ENCODE results near the gene ZBTB45. TPM values are rescaled to one million over a fixed set of nuclear protein-coding genes. Genes with fewer than 3 reads are reported as not detected.

ZBTB45 gene
- total RNA-seq, 1 donor from 2014 or later: 2.2 TPM

DNA sequence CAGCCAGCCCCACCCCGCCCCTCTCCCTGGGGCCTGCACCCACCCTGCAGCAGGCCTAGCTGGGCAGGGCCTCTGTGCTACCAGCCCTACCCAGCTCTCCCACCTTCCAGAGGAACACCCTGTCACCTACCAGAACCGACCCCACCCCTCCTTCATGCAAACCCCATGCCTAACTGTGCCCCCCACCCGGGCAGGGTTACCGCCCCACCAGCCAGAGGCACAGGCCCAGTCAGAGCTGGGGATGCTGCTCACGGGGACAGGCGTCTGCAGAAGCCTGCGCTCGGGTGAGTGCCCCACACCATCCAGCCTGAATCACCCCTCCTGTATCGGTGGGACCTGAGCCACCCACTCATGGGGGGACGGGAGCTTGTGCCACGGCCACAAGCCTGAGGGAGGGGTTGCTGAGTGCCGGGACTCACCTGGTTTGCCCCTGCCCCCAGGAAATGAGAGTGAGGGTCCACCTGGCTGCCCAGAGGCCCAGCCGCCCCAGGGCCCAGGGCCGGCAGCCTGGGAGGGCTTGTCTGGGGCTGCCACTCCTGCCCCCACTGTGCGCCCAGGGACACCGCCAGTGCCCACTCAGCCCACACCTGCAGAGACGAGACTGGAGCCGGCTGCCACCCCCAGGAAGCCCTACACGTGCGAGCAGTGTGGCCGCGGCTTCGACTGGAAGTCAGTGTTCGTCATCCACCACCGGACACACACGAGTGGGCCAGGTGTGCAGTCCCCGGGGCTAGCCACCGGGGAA lies 39.7 kb downstream of the ZBTB45 start:
- Mint-ChIP-seq H3K27ac (no peak overlapping the region), H3K36me3 (peaks cover 8% of the 10 kb centered on the region), H3K4me3 (no peak overlapping the region), H3K27me3 (ENCODE audit: insufficient read depth, low read depth) (peaks cover 5% of the 10 kb centered on the region), H3K4me1 (peaks cover 10% of the 10 kb centered on the region), H3K9me3 (no peaks in the 10 kb centered on the region)
- no peaks in the 10 kb centered on the region for H3K36me3 ChIP-seq
- no peaks in the 10 kb centered on the region for H3K27me3 ChIP-seq
- H3K4me1 ChIP-seq: peaks cover 9% of the 10 kb centered on the region
- no peak overlapping the region for H3K9ac ChIP-seq
- H3K27ac ChIP-seq: no peak overlapping the region
- no peak for DNase-seq (ENCODE audit: low spot score)
- TF ChIP-seq EZH2 (IDR thresholded peaks at IDR 0.05): no peak
- TF ChIP-seq, protein P1, sequence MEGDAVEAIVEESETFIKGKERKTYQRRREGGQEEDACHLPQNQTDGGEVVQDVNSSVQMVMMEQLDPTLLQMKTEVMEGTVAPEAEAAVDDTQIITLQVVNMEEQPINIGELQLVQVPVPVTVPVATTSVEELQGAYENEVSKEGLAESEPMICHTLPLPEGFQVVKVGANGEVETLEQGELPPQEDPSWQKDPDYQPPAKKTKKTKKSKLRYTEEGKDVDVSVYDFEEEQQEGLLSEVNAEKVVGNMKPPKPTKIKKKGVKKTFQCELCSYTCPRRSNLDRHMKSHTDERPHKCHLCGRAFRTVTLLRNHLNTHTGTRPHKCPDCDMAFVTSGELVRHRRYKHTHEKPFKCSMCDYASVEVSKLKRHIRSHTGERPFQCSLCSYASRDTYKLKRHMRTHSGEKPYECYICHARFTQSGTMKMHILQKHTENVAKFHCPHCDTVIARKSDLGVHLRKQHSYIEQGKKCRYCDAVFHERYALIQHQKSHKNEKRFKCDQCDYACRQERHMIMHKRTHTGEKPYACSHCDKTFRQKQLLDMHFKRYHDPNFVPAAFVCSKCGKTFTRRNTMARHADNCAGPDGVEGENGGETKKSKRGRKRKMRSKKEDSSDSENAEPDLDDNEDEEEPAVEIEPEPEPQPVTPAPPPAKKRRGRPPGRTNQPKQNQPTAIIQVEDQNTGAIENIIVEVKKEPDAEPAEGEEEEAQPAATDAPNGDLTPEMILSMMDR (IDR thresholded peaks at IDR 0.05): no peak
- no peak for TF ChIP-seq EZH2phosphoT487 (IDR thresholded peaks at IDR 0.05)
- H3K9me3 ChIP-seq (ENCODE audit: low read depth): no peaks in the 10 kb centered on the region
- H3K4me2 ChIP-seq: no peak overlapping the region
- no peak overlapping the region for H3K4me3 ChIP-seq
- H3K79me2 ChIP-seq (ENCODE audit: low read depth): no peaks in the 10 kb centered on the region
- H2AFZ ChIP-seq (replicated peaks): no peak overlapping the region
- H3F3A ChIP-seq (ENCODE audit: low read depth): peaks cover 20% of the 10 kb centered on the region
- H4K20me1 ChIP-seq (ENCODE audit: low read depth): no peaks in the 10 kb centered on the region

DNA sequence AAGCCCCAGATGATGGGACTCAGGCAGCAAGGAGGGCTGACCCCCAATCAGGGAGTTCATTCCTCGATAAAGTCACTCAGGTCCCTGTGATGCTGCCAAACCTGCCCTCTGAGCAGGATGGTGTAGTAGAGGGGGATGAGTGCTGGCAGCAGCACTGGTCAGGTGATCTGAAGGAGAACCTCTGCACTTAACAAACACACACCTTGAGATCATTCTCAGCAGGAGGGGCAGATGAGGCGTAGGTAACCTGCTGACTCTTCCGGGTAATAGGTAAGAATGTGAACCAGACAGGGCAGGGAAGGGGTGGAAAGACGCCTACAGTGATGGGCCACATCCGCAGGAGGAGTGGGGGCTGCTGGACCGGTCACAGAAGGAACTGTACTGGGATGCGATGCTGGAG lies 40.3 kb downstream of the ZBTB45 start:
- peaks cover 7% of the 10 kb centered on the region for H3K27me3 Mint-ChIP-seq (ENCODE audit: insufficient read depth, low read depth)
- no peaks in the 10 kb centered on the region for H3K36me3 ChIP-seq
- no peaks in the 10 kb centered on the region for H3K9me3 ChIP-seq (ENCODE audit: low read depth)
- H3K4me3 Mint-ChIP-seq: peak overlapping the region; percentile 55
- H3K79me2 ChIP-seq (ENCODE audit: low read depth): no peaks in the 10 kb centered on the region
- H4K20me1 ChIP-seq (ENCODE audit: low read depth): no peaks in the 10 kb centered on the region
- TF ChIP-seq, protein P1 (IDR thresholded peaks at IDR 0.05): no peak
- TF ChIP-seq EZH2phosphoT487 (IDR thresholded peaks at IDR 0.05): no peak
- no peak for TF ChIP-seq EZH2 (IDR thresholded peaks at IDR 0.05)
- DNase-seq (ENCODE audit: low spot score): no peak
- H3K36me3 Mint-ChIP-seq: peaks cover 8% of the 10 kb centered on the region
- H3K4me3 ChIP-seq: no peak overlapping the region
- no peak overlapping the region for H3K9ac ChIP-seq
- peaks cover 22% of the 10 kb centered on the region for H3F3A ChIP-seq (ENCODE audit: low read depth)
- H2AFZ ChIP-seq (replicated peaks): no peak overlapping the region
- no peak overlapping the region for H3K27ac ChIP-seq
- peaks cover 9% of the 10 kb centered on the region for H3K4me1 ChIP-seq
- H3K27me3 ChIP-seq: no peaks in the 10 kb centered on the region
- peaks cover 15% of the 10 kb centered on the region for H3K4me1 Mint-ChIP-seq
- no peaks in the 10 kb centered on the region for H3K9me3 Mint-ChIP-seq
- no peak overlapping the region for H3K4me2 ChIP-seq
- H3K27ac Mint-ChIP-seq: no peak overlapping the region

DNA sequence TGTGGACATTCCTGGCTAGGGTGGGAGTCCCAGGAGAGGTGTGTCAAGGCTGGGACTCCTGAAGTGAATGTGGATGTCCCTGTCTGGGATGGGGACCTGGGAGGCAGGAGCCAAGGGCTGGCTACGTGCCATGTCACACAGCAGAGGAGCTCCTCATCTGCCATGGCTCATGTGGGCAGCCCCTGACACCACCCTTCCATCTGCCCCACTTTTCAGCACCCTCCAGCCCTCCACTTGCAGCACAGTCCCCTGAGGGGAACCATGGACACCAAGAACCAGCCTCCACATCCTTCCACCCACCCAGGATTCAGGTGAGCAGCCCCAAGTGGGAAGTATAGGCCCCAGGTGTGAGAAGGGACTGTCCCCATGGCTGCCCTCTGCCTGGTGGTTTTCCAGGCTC lies 41.7 kb downstream of the ZBTB45 start:
- H3K27me3 Mint-ChIP-seq (ENCODE audit: insufficient read depth, low read depth): peaks cover 7% of the 10 kb centered on the region
- peaks cover 9% of the 10 kb centered on the region for H3K4me1 ChIP-seq
- no peaks in the 10 kb centered on the region for H4K20me1 ChIP-seq (ENCODE audit: low read depth)
- no peaks in the 10 kb centered on the region for H3K79me2 ChIP-seq (ENCODE audit: low read depth)
- H3K36me3 Mint-ChIP-seq: peaks cover 8% of the 10 kb centered on the region
- H3K4me3 ChIP-seq: no peak overlapping the region
- H3K36me3 ChIP-seq: no peaks in the 10 kb centered on the region
- H3F3A ChIP-seq (ENCODE audit: low read depth): peaks cover 22% of the 10 kb centered on the region
- no peak overlapping the region for H3K27ac ChIP-seq
- no peaks in the 10 kb centered on the region for H3K27me3 ChIP-seq
- H3K9me3 Mint-ChIP-seq: no peaks in the 10 kb centered on the region
- no peak overlapping the region for H3K27ac Mint-ChIP-seq
- TF ChIP-seq EZH2phosphoT487 (IDR thresholded peaks at IDR 0.05): no peak
- TF ChIP-seq EZH2 (IDR thresholded peaks at IDR 0.05): no peak
- TF ChIP-seq, protein P1 (IDR thresholded peaks at IDR 0.05): no peak
- no peak overlapping the region for H3K9ac ChIP-seq
- H3K4me1 Mint-ChIP-seq: peaks cover 15% of the 10 kb centered on the region
- no peaks in the 10 kb centered on the region for H3K9me3 ChIP-seq (ENCODE audit: low read depth)
- no peak overlapping the region for H3K4me3 Mint-ChIP-seq
- no peak overlapping the region for H2AFZ ChIP-seq (replicated peaks)
- no peak overlapping the region for H3K4me2 ChIP-seq
- DNase-seq (ENCODE audit: low spot score): no peak

Measured in neural progenitor cell (in vitro differentiated cells).